DMS153 treated with DMSO at 0.1 percent for 48 hours (cell line): ENCODE data around the gene SLC22A4.

ENCODE experiments used
- DNase-seq: peaks from one replicate; lab custom pipeline; 2025; ENCODE audit not compliant: unreplicated experiment; lab: John Stamatoyannopoulos, UW

SLC22A4 gene

GRCh38 chr5:132391870-132392269 is 97.7 kb downstream of the SLC22A4 start:
- no peak for DNase-seq

GRCh38 chr5:132392411-132392810 is 98.2 kb downstream of the SLC22A4 start:
- no peak for DNase-seq

- no peak for DNase-seq
Measured at GRCh38 chr5:132392978-132393825, 99.0 kb downstream of the SLC22A4 start.
